ENCODE data around the gene SEMA5A.

DNA sequence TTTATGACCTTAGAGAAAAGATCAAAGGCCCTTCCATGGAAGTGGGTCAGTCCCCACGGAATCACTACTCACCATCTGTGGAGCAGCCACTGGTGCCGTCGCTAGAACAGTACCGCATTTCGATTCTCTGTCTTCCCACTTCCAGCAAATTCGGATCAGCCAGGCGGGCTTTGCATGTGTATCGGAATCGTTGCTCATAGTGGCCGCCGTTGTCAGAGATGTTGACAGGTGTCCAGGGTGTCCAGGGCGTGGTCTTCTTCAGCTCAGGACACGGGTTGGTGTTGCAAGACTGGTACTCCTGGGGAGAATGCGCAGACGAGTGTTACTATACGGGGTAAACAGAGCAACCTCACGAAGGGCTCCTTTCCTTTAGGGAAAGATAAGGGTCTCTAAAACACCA lies 479.5 kb downstream of the SEMA5A start:
- TF ChIP-seq, protein P1, sequence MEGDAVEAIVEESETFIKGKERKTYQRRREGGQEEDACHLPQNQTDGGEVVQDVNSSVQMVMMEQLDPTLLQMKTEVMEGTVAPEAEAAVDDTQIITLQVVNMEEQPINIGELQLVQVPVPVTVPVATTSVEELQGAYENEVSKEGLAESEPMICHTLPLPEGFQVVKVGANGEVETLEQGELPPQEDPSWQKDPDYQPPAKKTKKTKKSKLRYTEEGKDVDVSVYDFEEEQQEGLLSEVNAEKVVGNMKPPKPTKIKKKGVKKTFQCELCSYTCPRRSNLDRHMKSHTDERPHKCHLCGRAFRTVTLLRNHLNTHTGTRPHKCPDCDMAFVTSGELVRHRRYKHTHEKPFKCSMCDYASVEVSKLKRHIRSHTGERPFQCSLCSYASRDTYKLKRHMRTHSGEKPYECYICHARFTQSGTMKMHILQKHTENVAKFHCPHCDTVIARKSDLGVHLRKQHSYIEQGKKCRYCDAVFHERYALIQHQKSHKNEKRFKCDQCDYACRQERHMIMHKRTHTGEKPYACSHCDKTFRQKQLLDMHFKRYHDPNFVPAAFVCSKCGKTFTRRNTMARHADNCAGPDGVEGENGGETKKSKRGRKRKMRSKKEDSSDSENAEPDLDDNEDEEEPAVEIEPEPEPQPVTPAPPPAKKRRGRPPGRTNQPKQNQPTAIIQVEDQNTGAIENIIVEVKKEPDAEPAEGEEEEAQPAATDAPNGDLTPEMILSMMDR (IDR thresholded peaks at IDR 0.05): no peak
- TF ChIP-seq POLR2A (IDR thresholded peaks at IDR 0.05): no peak

Data from uterus (tissue), 2 donors.